ENCODE data around the gene MXI1.
"Not testable (repeated sequence)": the region's sequence is repeated elsewhere in the genome, so short reads cannot be mapped to it uniquely, and the experiment has no call there.

Gene MXI1

GRCh38 chr10:110181451-110181850, 26.0 kb upstream of the MXI1 start:
- DNase-seq (ENCODE audit: low read depth, low spot score), result no peak

DNA sequence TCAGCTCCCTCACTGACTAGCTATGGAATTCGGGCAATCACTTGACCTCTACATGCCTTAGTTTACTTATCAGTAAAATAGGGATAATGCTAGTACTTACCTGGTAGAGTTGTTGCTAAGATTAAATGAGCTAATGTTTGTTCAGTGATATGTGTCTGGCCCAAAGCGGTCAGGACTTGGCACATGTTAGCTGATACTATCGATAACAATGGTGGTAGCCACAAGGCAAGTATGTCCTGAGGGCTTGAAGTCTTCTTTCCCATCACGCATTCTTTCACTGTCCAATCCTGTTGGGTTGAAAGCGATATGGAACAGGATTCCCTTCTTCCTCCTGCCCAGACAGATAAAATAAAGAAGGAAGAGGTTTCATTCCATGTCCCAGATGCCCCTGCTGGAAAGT, 25.5 kb upstream of the MXI1 start:
- DNase-seq (ENCODE audit: low read depth, low spot score), result no peak

GRCh38 chr10:110184398-110184797, 23.0 kb upstream of the MXI1 start:
- DNase-seq (ENCODE audit: low read depth, low spot score), result no peak

DNA sequence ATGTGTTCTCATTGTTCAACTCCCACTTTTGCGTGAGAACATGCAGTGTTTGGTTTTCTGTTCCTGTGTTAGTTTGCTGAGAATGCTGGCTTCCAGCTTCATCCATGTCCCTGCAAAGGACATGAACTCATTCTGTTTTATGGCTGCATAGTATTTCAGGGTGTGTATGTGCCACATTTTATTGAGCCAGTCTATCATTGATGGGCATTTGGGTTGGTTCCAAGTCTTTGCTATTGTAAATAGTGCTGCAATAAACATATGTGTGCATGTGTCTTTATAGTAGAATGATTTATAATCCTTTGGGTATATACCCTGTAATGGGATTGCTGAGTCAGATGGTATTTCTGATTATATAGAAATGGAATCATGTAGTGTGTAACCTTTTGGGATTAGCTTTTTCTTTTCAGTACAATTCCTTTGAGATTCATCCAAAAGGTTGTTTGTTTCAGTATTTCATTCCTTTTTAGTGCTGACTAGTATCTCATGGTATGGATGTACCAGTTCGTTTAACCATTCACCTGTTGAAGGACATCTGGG, 21.7 kb upstream of the MXI1 start:
- not testable (repeated sequence) for DNase-seq (ENCODE audit: low read depth, low spot score)

DNA sequence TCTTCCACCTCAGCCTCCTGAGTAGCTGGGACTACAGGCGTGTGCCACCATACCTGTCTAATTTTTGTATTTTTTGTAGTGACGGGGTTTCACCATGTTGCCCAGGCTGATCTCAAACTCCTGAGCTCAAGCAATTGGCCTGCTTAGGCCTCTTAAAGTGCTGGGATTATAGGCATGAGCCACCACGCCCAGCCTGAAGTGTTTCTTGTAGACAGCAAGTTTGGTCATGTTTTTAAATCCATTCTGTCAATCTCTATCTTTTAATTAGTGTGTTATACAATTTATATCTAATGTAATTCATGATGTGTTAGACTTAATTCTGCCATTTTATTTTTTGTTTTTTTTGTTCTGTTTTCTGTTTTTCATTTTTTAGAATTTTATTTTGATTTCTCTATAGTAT, 17.2 kb upstream of the MXI1 start:
- no peak for DNase-seq (ENCODE audit: low read depth, low spot score)

DNA sequence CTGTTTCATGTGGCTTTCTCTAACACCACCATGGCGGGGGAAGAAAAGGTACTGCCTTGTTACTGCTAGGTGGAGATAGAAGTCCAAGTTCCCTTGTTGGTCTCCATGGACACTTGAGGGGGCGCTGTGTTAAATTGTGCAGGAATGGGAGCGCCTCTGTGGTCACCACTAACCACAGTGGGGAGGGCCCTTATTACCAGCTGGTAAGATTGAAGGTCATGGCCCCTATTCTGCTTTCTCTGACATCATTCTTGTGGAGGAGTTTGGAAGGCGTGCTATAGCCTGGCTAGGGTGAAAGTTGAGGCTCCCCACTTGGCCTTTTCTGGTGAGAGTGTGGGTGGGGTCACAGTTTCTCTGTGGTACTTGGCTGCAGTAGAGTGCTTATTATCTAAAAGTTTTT, 14.9 kb upstream of the MXI1 start:
- no peak for DNase-seq (ENCODE audit: low read depth, low spot score)

GRCh38 chr10:110200503-110200902, 6.9 kb upstream of the MXI1 start:
- no peak for DNase-seq (ENCODE audit: low read depth, low spot score)

DNA sequence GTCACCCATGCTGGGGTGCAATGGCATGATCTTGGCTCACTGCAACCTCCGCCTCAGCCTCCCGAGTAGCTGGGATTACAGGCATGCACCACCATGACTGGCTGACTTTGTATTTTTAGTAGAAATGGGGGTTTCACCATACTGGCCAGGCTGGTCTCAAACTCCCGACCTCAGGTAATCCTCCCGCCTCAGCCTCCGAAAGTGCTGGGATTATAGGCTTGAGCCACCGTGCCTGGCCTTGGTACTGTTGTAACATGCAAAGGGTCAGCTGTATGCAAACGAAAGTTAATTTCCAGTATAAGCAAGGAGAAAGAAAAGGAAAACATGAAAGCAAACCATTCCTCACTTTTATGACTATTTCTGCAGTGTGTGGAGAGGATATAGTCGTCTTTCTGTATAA, 6.4 kb upstream of the MXI1 start:
- DNase-seq (ENCODE audit: low read depth, low spot score), result not testable (repeated sequence)

GRCh38 chr10:110203500-110204455, 3.6 kb upstream of the MXI1 start:
- DNase-seq (ENCODE audit: low read depth, low spot score), result no peak

DNA sequence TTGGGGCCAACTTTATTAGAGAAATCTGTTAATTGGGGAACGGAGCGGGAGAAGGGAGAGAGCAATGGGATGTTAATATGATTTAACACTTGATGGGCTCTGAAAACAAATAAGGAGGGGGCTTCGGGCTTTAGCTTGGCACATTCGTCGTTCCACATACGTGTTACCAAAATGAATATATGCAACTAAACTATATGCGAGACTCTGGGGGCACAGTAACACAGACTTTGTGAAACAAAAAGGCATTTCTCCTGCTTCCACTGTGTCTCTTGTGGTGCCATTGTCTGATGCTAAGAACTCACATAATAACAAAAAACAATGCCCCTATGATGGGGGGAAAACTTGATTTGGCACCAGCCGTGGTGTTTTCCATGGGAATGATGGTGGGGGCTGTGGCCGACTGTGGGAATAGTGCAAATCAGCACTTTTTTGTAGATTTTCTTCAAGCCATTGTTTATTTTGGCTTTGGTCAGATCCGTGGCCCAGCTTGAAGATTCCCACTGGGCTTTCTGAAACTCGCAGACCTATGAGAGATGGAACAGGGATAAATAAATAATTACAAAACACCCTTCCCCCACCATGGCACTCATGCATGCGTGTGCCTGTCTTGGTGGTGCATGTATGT, 2.2 kb upstream of the MXI1 start:
- peak; percentile 61 for DNase-seq (ENCODE audit: low read depth, low spot score)

DNA sequence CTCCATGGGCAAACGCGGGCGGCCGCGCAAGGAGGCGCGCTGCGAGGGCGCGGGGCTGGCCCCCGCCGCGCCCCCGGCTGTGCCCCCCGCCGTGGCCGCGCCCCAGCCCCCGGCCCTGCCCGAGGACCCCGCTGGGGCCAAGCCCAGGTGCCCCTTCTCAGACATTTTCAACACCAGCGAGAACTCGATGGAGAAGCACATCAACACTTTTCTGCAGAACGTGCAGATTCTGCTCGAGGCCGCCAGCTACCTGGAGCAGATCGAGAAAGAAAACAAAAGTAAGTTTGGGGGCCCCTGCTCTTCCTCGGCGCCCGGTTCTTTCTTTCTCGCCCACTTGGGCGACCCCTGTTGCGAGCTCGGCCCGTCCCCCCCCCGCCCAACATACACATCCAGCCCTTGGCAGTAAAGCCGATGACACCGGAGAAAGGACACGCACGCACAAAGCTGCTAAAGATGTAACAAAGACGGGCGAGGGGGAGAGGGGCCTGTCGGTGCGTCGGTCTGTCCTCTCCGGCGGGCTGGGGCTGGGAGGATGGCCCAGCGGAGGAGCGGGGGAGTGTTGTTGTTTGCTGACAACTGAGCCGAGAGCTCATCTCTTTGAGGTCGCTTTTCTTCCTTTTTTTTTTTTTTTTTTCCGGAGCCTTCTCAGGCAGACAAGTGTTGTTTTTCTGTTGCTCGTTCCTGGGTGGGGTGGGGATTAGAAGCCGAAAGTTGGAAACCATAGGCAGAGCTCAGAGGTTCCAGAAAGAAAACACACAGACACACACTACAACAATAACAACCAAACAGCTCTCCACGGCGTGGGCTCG, 604 bp downstream of the MXI1 start:
- no peak for DNase-seq (ENCODE audit: low read depth, low spot score)

- DNase-seq (ENCODE audit: low read depth, low spot score), result no peak
Observed at GRCh38 chr10:110208614-110209453, 1.4 kb downstream of the MXI1 start.

GRCh38 chr10:110209454-110209925, 2.1 kb downstream of the MXI1 start:
- DNase-seq (ENCODE audit: low read depth, low spot score), result no peak

DNA sequence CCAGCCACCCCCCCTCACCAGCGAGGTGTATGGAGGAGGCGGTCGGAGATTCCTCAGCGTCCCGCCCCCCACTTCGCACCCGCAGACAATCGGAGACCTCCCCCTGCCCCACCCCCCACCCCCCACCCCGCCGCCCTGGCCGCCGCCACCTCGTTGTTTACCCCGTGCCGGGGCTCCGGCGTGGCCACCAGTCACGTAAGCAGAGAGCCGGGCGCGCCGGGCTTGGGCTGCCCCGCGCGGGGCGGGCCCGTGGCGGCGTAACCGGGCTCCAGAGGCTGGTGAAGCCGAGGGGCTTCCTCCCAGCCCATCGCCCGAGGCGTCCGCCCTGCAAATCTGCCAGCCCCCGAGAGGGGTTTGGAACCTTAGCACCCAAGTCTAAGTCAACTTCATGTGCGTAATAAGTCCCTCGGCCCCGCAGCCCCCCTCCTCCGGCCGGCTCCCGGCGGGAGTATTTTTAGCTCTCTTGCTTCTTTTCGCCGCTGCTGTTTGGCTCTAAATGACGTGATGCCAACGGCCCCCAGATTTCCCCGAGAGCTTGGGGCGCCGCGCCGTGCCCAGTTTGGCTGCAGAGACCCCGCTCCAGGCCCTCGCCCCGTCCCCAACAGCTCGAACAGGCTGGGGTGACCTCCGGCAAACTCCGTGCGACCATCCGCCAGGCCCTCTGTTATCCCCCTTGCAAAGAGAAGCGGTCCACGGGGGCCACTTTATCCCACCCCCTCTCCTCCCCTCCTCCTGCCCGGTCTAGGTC, 2.7 kb downstream of the MXI1 start:
- no peak for DNase-seq (ENCODE audit: low read depth, low spot score)

GRCh38 chr10:110210674-110211464, 3.5 kb downstream of the MXI1 start:
- DNase-seq (ENCODE audit: low read depth, low spot score), result peak; percentile 95

DNA sequence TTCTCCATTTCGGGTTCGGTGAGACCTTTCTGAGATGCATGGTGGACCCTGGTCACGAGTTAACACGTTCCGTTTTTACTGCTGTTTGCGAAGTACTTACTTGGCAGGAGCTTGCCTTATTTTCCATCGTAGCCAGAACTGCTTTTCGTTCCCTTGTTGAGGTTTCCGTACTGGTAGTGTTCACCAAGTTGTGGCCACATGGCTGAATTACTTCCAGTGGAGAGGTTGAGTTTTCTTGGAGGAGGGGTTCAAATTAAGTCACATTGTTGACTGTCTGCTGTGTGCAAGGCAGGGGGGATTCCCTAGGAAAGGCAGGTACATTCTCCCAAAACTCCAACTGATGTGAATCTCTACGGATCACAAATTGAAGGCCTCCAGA, 4.0 kb downstream of the MXI1 start:
- no peak for DNase-seq (ENCODE audit: low read depth, low spot score)

DNA sequence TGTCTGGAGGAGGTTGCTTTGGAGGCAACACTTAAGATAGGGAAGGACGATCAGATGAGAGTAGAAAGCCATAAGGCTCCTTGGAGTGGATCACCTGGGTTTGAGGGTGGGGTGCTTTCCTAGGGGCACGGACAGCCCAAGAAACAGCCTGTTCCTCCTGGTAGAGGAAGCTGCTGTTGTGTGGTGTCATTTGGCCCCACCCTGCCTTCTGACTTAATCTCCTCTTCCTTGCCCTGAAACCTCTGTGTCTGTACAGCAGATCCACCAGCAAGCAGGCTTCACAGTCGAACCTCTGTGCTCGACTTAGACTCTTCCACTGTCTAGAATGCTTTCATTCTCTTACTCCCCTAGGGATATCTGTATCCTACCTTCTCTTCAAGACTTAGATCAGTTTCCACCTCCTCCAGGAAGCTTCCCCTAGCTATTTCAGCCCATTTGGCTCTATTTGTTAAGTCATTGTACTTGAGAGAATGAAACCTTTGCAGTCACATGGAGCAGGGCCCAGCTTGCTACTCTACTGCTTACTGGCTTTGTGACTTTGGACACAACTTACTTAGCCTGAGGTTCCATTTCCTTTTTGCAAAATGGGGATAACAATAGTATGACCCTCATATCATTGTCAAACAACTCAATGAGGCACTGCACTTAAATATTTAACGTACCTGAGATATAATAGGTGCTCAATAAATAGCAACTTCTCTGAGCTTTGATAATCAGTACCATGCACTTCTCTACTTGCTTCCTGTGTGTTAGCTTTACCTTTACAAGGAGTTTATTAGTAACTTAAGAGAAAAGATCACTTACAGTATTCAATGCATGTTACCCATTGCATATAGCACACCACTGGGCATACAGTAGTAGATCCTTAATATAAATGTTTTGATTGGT, 5.0 kb downstream of the MXI1 start:
- DNase-seq (ENCODE audit: low read depth, low spot score), result no peak

GRCh38 chr10:110214371-110214826, 7.0 kb downstream of the MXI1 start:
- DNase-seq (ENCODE audit: low read depth, low spot score), result peak; percentile 36

Data from brain pericyte (primary cell).